Neuronal stem cell (in vitro differentiated cells): Measurements from ENCODE around the gene CCDC85B.
"Not testable (repeated sequence)": the region's sequence is repeated elsewhere in the genome, so short reads cannot be mapped to it uniquely, and the experiment has no call there.

ENCODE experiments used
- DNase-seq: peaks from one replicate; pipeline ENCODE4 v3.0.0-alpha.2; 2013; ENCODE audit warnings: low spot score
- H2AFZ ChIP-seq: one replicate; pipeline ENCODE4 v1.6.1; 2013; ENCODE audit warnings: mild to moderate bottlenecking, low read length, inconsistent platforms
- H2AK5ac ChIP-seq: 2 replicates; pipeline ENCODE4 v1.6.1; 2013; ENCODE audit warnings: low read depth, mild to moderate bottlenecking, inconsistent platforms, low read length, moderate library complexity, mixed read lengths
- H2BK120ac ChIP-seq: 2 replicates; pipeline ENCODE4 v1.6.1; 2013; ENCODE audit warnings: low read depth, mild to moderate bottlenecking, inconsistent platforms, low read length, moderate library complexity, mixed read lengths
- H2BK12ac ChIP-seq: one replicate; pipeline ENCODE4 v1.6.1; 2013; ENCODE audit warnings: low read length, inconsistent platforms
- H2BK15ac ChIP-seq: 2 replicates; pipeline ENCODE4 v1.6.1; 2013; ENCODE audit warnings: mild to moderate bottlenecking, low read length, inconsistent platforms, mixed read lengths
- H2BK5ac ChIP-seq: one replicate; pipeline ENCODE4 v1.6.1; 2013; ENCODE audit warnings: inconsistent platforms, mild to moderate bottlenecking, low read length, moderate library complexity
- H3K14ac ChIP-seq: one replicate; pipeline ENCODE4 v1.6.1; 2013; ENCODE audit warnings: low read length, inconsistent platforms
- H3K18ac ChIP-seq: 2 replicates; pipeline ENCODE4 v1.6.1; 2013; ENCODE audit warnings: low read length, inconsistent platforms
- H3K23ac ChIP-seq: 2 replicates; pipeline ENCODE4 v1.6.1; 2013; ENCODE audit warnings: low read depth, mild to moderate bottlenecking, mixed read lengths, low read length, inconsistent platforms; ENCODE audit not compliant: poor library complexity
- H3K27ac ChIP-seq: replicated peaks from 3 replicates; pipeline ENCODE4 v1.5.1; 2013; ENCODE audit warnings: low read length, inconsistent platforms
- H3K27me3 ChIP-seq, 3 experiments: 2 replicates each; pipeline ENCODE4 v1.6.1; 2013; ENCODE audit warnings: low read length in 3 of 3, mild to moderate bottlenecking in 2 of 3, inconsistent platforms in 1 of 3, low read depth in 1 of 3, mixed read lengths in 1 of 3, moderate library complexity in 1 of 3; ENCODE audit not compliant: control insufficient read depth in 3 of 3, insufficient read depth in 3 of 3
- H3K36me3 ChIP-seq, 2 donors: replicated peaks in 1 of 2; 2 replicates each; pipeline ENCODE4 v1.6.1; 2013; ENCODE audit warnings: low read length in 2 of 2; ENCODE audit not compliant: control insufficient read depth in 2 of 2, insufficient read depth in 2 of 2
- H3K4ac ChIP-seq: 2 replicates; pipeline ENCODE4 v1.6.1; 2013; ENCODE audit warnings: inconsistent platforms, mild to moderate bottlenecking, low read length, moderate library complexity
- H3K4me1 ChIP-seq, 2 donors: 1 replicate in 1 of 2; 2 replicates in 1 of 2; pipeline ENCODE4 v1.6.1; 2013; ENCODE audit warnings: low read length in 2 of 2, low read depth in 1 of 2; ENCODE audit not compliant: control insufficient read depth in 2 of 2, insufficient read depth in 1 of 2
- H3K4me2 ChIP-seq: one replicate; pipeline ENCODE4 v1.6.1; 2013; ENCODE audit warnings: mild to moderate bottlenecking, low read length, inconsistent platforms; ENCODE audit not compliant: insufficient read depth, poor library complexity, severe bottlenecking
- H3K4me3 ChIP-seq, 2 donors: 2 replicates each; pipeline ENCODE4 v1.5.1; 2013; ENCODE audit warnings: low read length in 2 of 2, mild to moderate bottlenecking in 2 of 2, inconsistent platforms in 1 of 2, moderate library complexity in 1 of 2
- H3K79me1 ChIP-seq: one replicate; pipeline ENCODE4 v1.6.1; 2013; ENCODE audit warnings: low read depth, mild to moderate bottlenecking, inconsistent platforms, low read length, moderate library complexity
- H3K9ac ChIP-seq: one replicate; pipeline ENCODE4 v1.6.1; 2013; ENCODE audit warnings: mild to moderate bottlenecking, low read depth, low read length, inconsistent platforms; ENCODE audit not compliant: poor library complexity
- H3K9me3 ChIP-seq, 2 donors: replicated peaks in 1 of 2; 2 replicates each; pipeline versions ENCODE3 to v1.6.1; 2013; ENCODE audit warnings: low read length in 2 of 2, mild to moderate bottlenecking in 2 of 2, inconsistent platforms in 1 of 2, low read depth in 1 of 2, mixed read lengths in 1 of 2, moderate library complexity in 1 of 2; ENCODE audit not compliant: control insufficient read depth in 2 of 2, insufficient read depth in 1 of 2
- H4K8ac ChIP-seq: one replicate; pipeline ENCODE4 v1.6.1; 2013; ENCODE audit warnings: low read depth, mild to moderate bottlenecking, inconsistent platforms, low read length, moderate library complexity
- H4K91ac ChIP-seq: one replicate; pipeline ENCODE4 v1.6.1; 2013; ENCODE audit warnings: low read length, low read depth, mild to moderate bottlenecking, inconsistent platforms; ENCODE audit not compliant: poor library complexity
- WGBS, 2 donors: extraction: QIAGEN DNeasy Blood & Tissue Kit; methylation state at CpG; one replicate each; pipeline ENCODE4 v1.1.7; 2013; ENCODE audit warnings: missing lambda C conversion rate in 2 of 2, mixed read lengths in 1 of 2; ENCODE audit not compliant: insufficient read length in 2 of 2, insufficient replicate concordance in 1 of 2; ENCODE audit errors: extremely low coverage in 2 of 2; 5-methylcytosine and 5-hydroxymethylcytosine counted together

Gene CCDC85B

GRCh38 chr11:65888163-65888814 is 2.2 kb upstream of the CCDC85B start, which contains the start of gene FIBP:
Gene FIBP, minus strand, starts transcription at chr11:65888471. Its CDS starts 53 bp downstream, at chr11:65888418.
- Histone ChIP-seq H3K9me3 (no peaks in the 10 kb centered on the region), H3K27ac (peak within 1 kb of the TSS; percentile 95), H4K8ac (no peak within 1 kb of the TSS), H3K23ac (peak within 1 kb of the TSS; percentile 99), H2BK12ac (no peak within 1 kb of the TSS), H4K91ac (no peak within 1 kb of the TSS), H2AK5ac (peak within 1 kb of the TSS; percentile 36), H3K4me3 (peak within 1 kb of the TSS; percentile 93 to 95), H2BK120ac (no peak within 1 kb of the TSS), H3K4ac (peak within 1 kb of the TSS; percentile 8), H3K18ac (peak within 1 kb of the TSS; percentile 97), H3K4me1 (peaks cover 24 to 29% of the 10 kb centered on the region in 2 donors), H3K27me3 (peaks cover 0 to 15% (median 0%) of the 10 kb centered on the region in 3 experiments), H2AFZ (peak within 1 kb of the TSS; percentile 94), H3K4me2 (peak within 1 kb of the TSS; percentile 97), H3K9ac (peak within 1 kb of the TSS; percentile 95), H3K79me1 (peaks cover 3% of the 10 kb centered on the region), H2BK5ac (peak within 1 kb of the TSS; percentile 96), H3K36me3 (peaks cover 26 to 36% of the 10 kb centered on the region in 2 donors), H2BK15ac (peak within 1 kb of the TSS; percentile 40), H3K14ac (peak within 1 kb of the TSS; percentile 1)
- peak; percentile 97 for DNase-seq
- WGBS, 2 donors, result no CpG with 5 or more reads among the region's 57 CpGs

- WGBS, 2 donors, result no CpG with 5 or more reads among the region's 57 CpGs
- Histone ChIP-seq H3K4me1 (peaks cover 24 to 27% of the 10 kb centered on the region in 2 donors), H4K8ac (no peak overlapping the region), H2BK5ac (peak overlapping the region; percentile 89), H3K27me3 (peaks cover 0 to 15% (median 0%) of the 10 kb centered on the region in 3 experiments), H3K23ac (peak overlapping the region; percentile 94), H2BK12ac (peak overlapping the region; percentile 36), H3K14ac (peak overlapping the region; percentile 77), H3K27ac (no peak overlapping the region), H2AK5ac (peak overlapping the region; percentile 97), H2BK15ac (peak overlapping the region; percentile 24), H3K79me1 (peaks cover 3% of the 10 kb centered on the region), H4K91ac (no peak overlapping the region), H3K9ac (peak overlapping the region; percentile 96), H3K4me3 (peak overlapping the region; percentile 57 to 86), H3K4me2 (peak overlapping the region; percentile 100), H2BK120ac (no peak overlapping the region), H3K18ac (peak overlapping the region; percentile 98), H3K9me3 (no peaks in the 10 kb centered on the region), H3K4ac (peak overlapping the region; percentile 80), H3K36me3 (peaks cover 4 to 6% of the 10 kb centered on the region in 2 donors), H2AFZ (peak overlapping the region; percentile 90)
- no peak for DNase-seq
Observed at GRCh38 chr11:65891219-65892136, 1.0 kb downstream of the CCDC85B start.

- Histone ChIP-seq H3K4me1 (peaks cover 24% of the 10 kb centered on the region in 2 donors), H3K4me2 (peak overlapping the region; percentile 100), H3K27me3 (peaks cover 0 to 15% (median 0%) of the 10 kb centered on the region in 3 experiments), H3K4me3 (peak overlapping the region; percentile 57 to 86), H2AFZ (peak overlapping the region; percentile 90), H3K23ac (peak overlapping the region; percentile 10)
- not testable (repeated sequence) for H3K4ac ChIP-seq, H3K79me1 ChIP-seq, H4K91ac ChIP-seq, H3K14ac ChIP-seq, H3K18ac ChIP-seq, H4K8ac ChIP-seq, H3K36me3 ChIP-seq, H3K9ac ChIP-seq, DNase-seq, H2BK5ac ChIP-seq, H2BK15ac ChIP-seq, H2AK5ac ChIP-seq, H2BK12ac ChIP-seq, H2BK120ac ChIP-seq, H3K27ac ChIP-seq, H3K9me3 ChIP-seq
- WGBS, 2 donors, result no CpG with 5 or more reads among the region's 5 CpGs
Observed at GRCh38 chr11:65892137-65892540, 1.7 kb downstream of the CCDC85B start.
